Activated CD8-positive, alpha-beta memory T cell treated with anti-CD3 and anti-CD28 coated beads, Interleukin-2, amount 10 ng/mL, durations not matched to agents 7 days and 5 days (primary cell): ENCODE data around the gene SHE. TPM values are rescaled to one million over a fixed set of nuclear protein-coding genes. Genes with fewer than 3 reads are reported as not detected.
"Not testable (repeated sequence)": the region's sequence is repeated elsewhere in the genome, so short reads cannot be mapped to it uniquely, and the experiment has no call there.

Experiments used
- ATAC-seq: fragments of 150-1000 bp; cut with Tn5 transposase; one replicate; pipeline ENCODE4 v1.10.0; 2021; ENCODE audit warnings: moderate library complexity
- CTCF ChIA-PET: fragments of 350-600 bp; sonication (Branson Sonifier 250); formaldehyde crosslinking; loops from one replicate; lab custom pipeline; 2021; ENCODE audit warnings: antibody characterized with exemption; lab: Charles Lee
- DNase-seq: peaks from one replicate; pipeline ENCODE4 v3.0.0-alpha.2; 2020
- H3K27ac Mint-ChIP-seq: one replicate; pipeline ENCODE4 v1.8.0; 2021; ENCODE audit warnings: mild to moderate bottlenecking, mixed read lengths
- H3K27me3 Mint-ChIP-seq: one replicate; pipeline ENCODE4 v1.8.0; 2021; ENCODE audit warnings: mixed read lengths
- H3K36me3 Mint-ChIP-seq: one replicate; pipeline ENCODE4 v1.8.0; 2021; ENCODE audit warnings: mild to moderate bottlenecking, mixed read lengths
- H3K4me1 Mint-ChIP-seq: one replicate; pipeline ENCODE4 v1.8.0; 2021; ENCODE audit warnings: mixed read lengths
- H3K4me3 Mint-ChIP-seq: one replicate; pipeline ENCODE4 v1.8.0; 2021; ENCODE audit warnings: mild to moderate bottlenecking, moderate library complexity, mixed read lengths
- H3K9me3 Mint-ChIP-seq: one replicate; pipeline ENCODE4 v1.8.0; 2022; ENCODE audit warnings: low read depth, mixed read lengths
- total RNA-seq, 2 experiments: library from RNA; stranded (reverse); gene quantifications; one replicate each; pipeline ENCODE4 v1.2.3, GENCODE V29; 2021

SHE gene
- total RNA-seq, 2 experiments from 2014 or later = not detected

DNA sequence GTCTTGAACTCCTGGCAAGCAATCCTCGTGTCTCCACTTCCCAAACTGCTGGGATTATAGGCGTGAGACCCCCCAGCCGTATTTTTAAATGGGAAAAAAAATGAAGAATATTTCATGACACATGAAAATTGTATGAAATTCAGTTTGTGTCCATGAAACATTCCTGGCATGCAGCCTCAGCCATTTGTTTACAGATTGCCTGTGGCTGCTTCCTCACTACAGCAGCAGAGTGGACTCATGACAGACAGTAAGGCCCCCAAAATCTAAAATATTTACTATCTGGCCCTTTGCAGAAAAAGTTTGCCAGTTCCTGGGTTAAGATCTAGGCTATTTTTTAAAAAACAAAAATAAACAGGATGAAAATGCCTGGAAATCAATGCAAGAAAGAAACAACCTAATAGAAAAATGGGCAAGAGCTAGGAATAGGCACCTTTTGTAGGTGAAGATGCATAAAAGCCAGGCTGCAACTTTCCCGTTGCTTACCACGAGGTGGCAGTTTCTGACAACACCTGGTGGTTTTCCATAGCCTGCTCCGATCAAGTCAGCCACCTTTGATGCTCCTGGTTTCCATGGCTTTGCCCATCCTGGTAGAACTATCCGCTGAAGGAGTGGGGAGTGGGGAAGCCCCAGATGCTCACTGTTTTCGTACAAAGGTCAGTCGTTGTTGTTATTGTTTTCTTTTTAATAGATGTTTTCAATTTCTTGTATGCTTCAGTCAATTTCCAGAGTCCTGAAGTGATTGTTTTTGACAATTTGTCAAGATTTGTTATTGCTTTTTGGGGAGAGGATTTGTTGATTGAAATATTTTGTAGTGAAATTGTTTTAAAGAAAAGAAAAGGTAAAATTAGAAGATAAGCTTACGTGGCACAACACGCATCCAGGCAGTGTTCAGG lies 32.0 kb upstream of the SHE start:
- CTCF ChIA-PET = interaction anchor here (1.2 to 2.9 kb wide), 3 partner anchors 12 to 55 kb away, joined by 3 to 7 read pairs (median 4); no protein-coding TSS in a partner anchor
- ATAC-seq (no peak), DNase-seq (no peak)
- peaks cover 34% of the 10 kb centered on the region for H3K27me3 Mint-ChIP-seq
- H3K36me3 Mint-ChIP-seq = no peaks in the 10 kb centered on the region
- no peak overlapping the region for H3K27ac Mint-ChIP-seq
- no peaks in the 10 kb centered on the region for H3K4me1 Mint-ChIP-seq
- no peak overlapping the region for H3K4me3 Mint-ChIP-seq
- H3K9me3 Mint-ChIP-seq = no peaks in the 10 kb centered on the region

DNA sequence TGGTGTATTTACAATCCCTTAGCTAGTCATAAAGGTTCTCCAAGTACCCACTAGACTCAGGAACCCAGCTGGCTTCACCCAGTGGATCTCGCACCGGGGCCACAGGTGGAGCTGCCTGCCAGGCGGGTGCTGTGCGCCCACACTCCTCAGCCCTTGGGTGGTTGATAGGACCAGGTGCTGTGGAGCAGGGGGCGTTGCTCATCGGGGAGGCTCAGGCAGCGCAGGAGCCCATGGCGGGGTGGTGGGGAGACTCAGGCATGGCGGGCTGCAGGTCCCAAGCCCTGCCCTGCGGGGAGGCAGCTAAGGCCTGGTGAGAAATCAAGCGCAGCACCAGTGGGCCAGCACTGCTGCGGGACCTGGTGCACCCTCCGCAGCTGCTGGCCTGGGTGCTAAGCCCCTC lies 29.7 kb upstream of the SHE start:
- not testable (repeated sequence) for H3K36me3 Mint-ChIP-seq, H3K9me3 Mint-ChIP-seq, H3K4me1 Mint-ChIP-seq, H3K27ac Mint-ChIP-seq, H3K4me3 Mint-ChIP-seq, ATAC-seq, DNase-seq
- CTCF ChIA-PET = interaction anchor here (0.9 kb wide), 1 partner anchor 52 kb away, joined by 4 read pairs; no protein-coding TSS in a partner anchor
- peaks cover 24% of the 10 kb centered on the region for H3K27me3 Mint-ChIP-seq

DNA sequence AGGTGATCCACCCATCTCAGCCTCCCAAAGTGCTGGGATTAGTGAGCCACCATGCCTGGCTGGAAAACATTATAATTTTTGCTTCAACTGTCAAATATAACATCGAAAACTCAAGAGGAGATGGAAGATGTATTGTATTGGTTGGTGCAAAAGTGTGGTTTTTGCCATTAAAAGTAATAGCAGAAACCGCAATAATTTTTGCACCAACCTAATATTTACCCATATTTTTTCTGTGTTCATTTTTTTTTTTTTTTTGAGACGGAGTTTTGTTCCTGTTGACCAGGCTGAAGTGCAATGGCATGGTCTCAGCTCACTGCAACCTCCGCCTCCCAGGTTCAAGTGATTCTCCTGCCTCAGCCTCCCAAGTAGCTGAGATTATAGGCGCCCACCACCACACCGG lies 27.1 kb upstream of the SHE start:
- Mint-ChIP-seq H3K27me3 (peaks cover 7% of the 10 kb centered on the region), H3K9me3 (no peaks in the 10 kb centered on the region), H3K4me1 (no peaks in the 10 kb centered on the region), H3K27ac (no peak overlapping the region), H3K36me3 (no peaks in the 10 kb centered on the region), H3K4me3 (no peak overlapping the region)
- DNase-seq = no peak
- ATAC-seq = no peak
- CTCF ChIA-PET = interaction anchor here (2.2 kb wide), 1 partner anchor 49 kb away, joined by 6 read pairs; no protein-coding TSS in a partner anchor

DNA sequence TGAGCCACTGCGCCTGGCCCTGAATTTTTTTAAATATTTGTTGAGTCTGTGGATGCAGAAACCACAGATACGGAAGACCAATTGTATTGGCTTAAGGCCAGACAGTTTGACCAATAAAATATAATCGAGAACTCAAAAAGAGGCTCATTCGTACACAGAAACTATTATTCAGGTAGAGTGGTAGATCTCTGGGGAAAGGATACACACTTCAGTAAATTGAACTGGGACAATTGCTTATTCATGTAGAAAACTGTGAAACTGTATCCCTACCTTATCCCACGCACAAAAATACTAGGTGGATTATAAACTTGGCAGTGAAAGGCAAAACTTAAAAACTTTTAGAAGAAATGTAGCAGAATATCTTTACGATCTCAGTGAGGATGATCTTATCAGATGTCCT lies 25.0 kb upstream of the SHE start:
- Mint-ChIP-seq H3K4me1 (no peaks in the 10 kb centered on the region), H3K9me3 (no peaks in the 10 kb centered on the region), H3K27me3 (peaks cover 9% of the 10 kb centered on the region), H3K4me3 (no peak overlapping the region), H3K36me3 (no peaks in the 10 kb centered on the region), H3K27ac (no peak overlapping the region)
- ATAC-seq (no peak), DNase-seq (no peak)
- CTCF ChIA-PET = no interaction called here

DNA sequence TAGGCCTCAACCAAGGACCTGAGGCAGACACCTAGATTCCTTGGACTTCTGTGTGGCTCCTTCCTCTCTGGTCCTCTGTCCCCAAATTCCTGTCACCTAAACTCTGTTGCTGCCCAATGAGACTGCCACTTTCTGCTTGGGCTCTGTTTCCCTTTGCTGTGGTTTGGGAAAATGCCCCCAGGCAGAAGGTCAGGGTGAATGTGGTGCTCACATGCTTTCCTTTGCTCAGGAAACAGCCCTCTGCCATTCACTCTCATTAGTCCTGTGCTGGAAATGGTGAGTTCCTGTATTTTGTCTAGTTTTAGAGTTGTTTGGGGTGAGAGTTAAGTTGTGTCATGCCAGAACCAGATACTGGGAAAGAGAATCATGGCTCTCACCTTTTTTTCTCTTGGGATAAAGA lies 22.7 kb upstream of the SHE start:
- DNase-seq (no peak), ATAC-seq (no peak)
- Mint-ChIP-seq H3K36me3 (no peaks in the 10 kb centered on the region), H3K4me1 (no peaks in the 10 kb centered on the region), H3K9me3 (no peaks in the 10 kb centered on the region), H3K27ac (no peak overlapping the region), H3K4me3 (no peak overlapping the region), H3K27me3 (peaks cover 18% of the 10 kb centered on the region)
- CTCF ChIA-PET = no interaction called here

DNA sequence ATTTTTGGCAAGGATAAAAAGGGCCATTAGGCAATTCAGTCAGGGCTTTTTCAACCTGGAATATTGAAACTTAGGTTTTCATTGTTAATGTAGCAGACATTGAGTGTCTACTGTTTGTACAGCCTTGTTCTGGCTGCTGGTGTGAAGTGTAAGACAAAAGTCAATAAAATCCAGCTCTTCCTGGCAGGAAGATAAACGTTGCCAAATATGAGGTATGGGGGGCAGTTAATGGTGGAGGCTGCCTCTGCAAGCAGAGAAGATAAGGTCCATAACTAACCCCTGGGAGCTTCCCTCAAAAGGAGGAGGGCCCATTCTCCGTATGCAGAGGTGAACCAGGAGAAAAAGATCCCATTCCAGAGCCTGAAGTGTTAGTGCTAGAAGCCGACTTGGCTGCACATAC lies 19.5 kb upstream of the SHE start:
- CTCF ChIA-PET = interaction anchor here (1.2 kb wide), 1 partner anchor 13 kb away, joined by 4 read pairs; no protein-coding TSS in a partner anchor
- Mint-ChIP-seq H3K4me3 (no peak overlapping the region), H3K27ac (no peak overlapping the region), H3K27me3 (peaks cover 27% of the 10 kb centered on the region), H3K9me3 (no peaks in the 10 kb centered on the region), H3K4me1 (no peaks in the 10 kb centered on the region), H3K36me3 (no peaks in the 10 kb centered on the region)
- ATAC-seq (no peak), DNase-seq (no peak)

DNA sequence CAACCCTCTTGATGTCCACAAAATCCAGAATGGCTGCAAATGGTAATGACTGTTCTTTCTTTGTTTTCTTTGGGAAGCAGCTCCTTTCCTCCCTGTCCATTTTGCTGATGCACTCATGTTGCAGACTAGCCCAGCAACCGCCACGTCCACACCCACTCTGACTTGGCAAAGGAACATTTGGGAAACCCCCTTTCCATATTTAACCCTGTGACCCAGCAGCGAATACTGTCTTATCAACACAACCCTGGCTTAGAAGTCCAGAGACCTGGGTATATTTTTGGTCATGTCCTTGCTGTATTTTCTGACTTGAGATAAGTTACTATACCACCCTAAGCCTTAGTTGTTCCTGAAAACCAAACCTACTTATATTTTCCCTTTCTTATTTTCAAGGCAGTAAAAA lies 18.1 kb upstream of the SHE start:
- ATAC-seq = no peak
- Mint-ChIP-seq H3K4me1 (no peaks in the 10 kb centered on the region), H3K27me3 (peaks cover 36% of the 10 kb centered on the region), H3K36me3 (no peaks in the 10 kb centered on the region), H3K9me3 (no peaks in the 10 kb centered on the region), H3K4me3 (no peak overlapping the region), H3K27ac (no peak overlapping the region)
- no peak for DNase-seq
- CTCF ChIA-PET = interaction anchor here (1.1 kb wide), 1 partner anchor 565 kb away, joined by 3 read pairs; no protein-coding TSS in a partner anchor

DNA sequence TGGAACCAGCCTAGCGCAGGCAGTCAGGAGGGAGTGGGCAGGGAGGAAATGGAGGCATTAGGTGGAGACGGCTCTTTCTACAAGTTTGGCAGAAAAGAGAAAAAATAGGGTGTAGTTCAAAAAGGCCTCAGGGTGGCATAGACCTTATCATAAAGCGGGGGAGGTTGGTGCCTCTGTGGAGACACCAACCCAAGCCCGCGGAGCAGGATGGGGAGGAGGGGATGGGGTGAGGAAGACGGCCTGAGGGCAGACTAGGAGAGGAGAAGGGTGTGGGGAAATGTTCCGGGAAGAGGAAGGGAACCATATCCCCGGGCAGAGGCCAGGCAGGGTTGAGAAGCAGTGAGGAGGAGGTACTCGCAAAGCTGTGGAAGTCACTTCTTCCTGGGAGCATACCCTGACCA lies 17.4 kb upstream of the SHE start:
- H3K27ac Mint-ChIP-seq = no peak overlapping the region
- H3K4me3 Mint-ChIP-seq = no peak overlapping the region
- no peaks in the 10 kb centered on the region for H3K4me1 Mint-ChIP-seq
- CTCF ChIA-PET = interaction anchor here (1.1 kb wide), 1 partner anchor 27 kb away, joined by 3 read pairs; no protein-coding TSS in a partner anchor
- DNase-seq = no peak
- ATAC-seq = no peak
- H3K36me3 Mint-ChIP-seq = no peaks in the 10 kb centered on the region
- peaks cover 38% of the 10 kb centered on the region for H3K27me3 Mint-ChIP-seq
- no peaks in the 10 kb centered on the region for H3K9me3 Mint-ChIP-seq

DNA sequence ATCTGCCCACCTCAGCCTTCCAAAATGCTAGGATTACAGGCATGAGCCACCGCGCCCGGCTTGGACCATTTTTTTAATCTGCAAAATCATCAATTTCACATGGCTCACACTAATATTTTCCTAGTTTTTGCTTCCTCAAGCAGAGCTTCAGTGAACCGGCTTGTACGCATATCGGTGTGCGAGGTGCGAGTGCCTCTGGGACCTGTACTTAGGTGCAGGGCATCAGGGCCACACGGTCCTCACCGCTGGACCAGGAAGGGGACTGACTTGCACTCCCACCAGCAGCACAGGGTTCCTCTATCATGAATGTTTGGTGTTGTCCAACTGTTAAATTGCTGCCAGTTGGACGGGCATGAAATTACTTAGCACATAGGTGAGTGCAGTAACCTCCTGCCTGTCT lies 15.4 kb upstream of the SHE start:
- DNase-seq (no peak), ATAC-seq (no peak)
- CTCF ChIA-PET = interaction anchor here (1.0 to 1.8 kb wide), 2 partner anchors 29 to 38 kb away, joined by 4 read pairs; no protein-coding TSS in a partner anchor
- peaks cover 44% of the 10 kb centered on the region for H3K27me3 Mint-ChIP-seq
- H3K36me3 Mint-ChIP-seq = no peaks in the 10 kb centered on the region
- H3K4me3 Mint-ChIP-seq = no peak overlapping the region
- no peak overlapping the region for H3K27ac Mint-ChIP-seq
- no peaks in the 10 kb centered on the region for H3K9me3 Mint-ChIP-seq
- H3K4me1 Mint-ChIP-seq = no peaks in the 10 kb centered on the region

DNA sequence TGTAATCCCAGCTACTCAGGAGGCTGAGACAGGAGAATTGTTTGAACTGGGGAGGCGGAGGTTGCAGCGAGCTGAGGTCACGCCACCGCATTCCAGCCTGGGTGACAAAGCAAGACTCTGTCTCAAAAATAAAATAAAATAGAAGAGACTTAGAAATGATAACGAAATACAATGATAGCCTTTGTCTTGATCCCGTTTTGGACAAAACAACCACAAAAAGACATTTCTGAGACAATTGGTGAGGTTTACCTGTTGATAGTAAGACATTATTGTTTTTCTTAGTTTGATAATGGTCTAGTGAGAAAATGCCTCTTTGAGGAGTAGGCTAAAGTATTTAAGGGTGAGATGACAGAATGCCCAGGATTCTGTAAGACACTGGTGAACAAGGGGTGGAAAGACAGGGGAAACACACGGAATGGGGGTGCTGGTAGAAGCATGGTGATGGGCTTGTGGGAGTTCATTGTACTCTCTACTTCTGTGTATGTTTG lies 11.9 kb upstream of the SHE start:
- Mint-ChIP-seq H3K27me3 (peaks cover 47% of the 10 kb centered on the region), H3K9me3 (no peaks in the 10 kb centered on the region), H3K36me3 (no peaks in the 10 kb centered on the region), H3K4me1 (no peaks in the 10 kb centered on the region), H3K4me3 (no peak overlapping the region), H3K27ac (no peak overlapping the region)
- CTCF ChIA-PET = no interaction called here
- no peak for DNase-seq
- no peak for ATAC-seq

DNA sequence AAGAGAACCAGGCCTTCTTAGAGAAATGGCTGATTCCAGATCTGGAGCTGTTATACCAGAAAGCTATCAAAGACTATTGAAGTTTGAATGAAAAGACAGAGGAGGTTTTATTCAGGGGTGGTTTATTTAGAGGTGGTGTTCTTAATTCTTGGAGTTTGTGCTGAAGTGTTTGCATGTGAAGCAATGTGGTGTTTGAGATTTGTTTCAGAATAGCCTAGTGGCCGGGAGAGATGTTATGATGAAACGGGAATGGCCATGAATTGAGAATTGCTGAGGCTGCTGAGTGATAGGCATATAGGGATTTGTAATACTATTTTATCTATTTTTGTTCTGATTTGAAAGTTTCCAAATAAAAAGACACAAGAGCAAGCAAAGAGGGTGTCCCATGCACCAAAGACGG lies 10.5 kb upstream of the SHE start:
- CTCF ChIA-PET = no interaction called here
- Mint-ChIP-seq H3K9me3 (no peaks in the 10 kb centered on the region), H3K4me3 (no peak overlapping the region), H3K36me3 (no peaks in the 10 kb centered on the region), H3K4me1 (no peaks in the 10 kb centered on the region), H3K27ac (no peak overlapping the region), H3K27me3 (peaks cover 56% of the 10 kb centered on the region)
- ATAC-seq (no peak), DNase-seq (no peak)

DNA sequence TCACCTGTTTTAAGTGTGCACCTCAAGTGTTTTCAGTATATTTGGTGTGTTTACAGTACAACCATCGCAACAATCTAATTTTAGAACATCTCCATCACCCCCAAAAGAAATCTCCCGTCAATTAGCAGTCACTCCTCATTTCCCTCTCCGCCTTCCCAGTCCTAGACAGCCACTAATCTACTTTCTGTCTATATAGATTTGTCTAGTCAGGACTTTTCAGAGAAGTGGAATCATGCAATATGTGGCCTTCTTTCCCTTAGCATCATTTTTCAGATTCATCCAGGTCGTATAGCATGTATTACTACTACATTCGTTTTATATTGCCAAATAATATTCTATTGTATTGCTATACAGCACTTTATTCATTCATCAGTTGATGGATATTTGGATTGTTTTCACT lies 1.7 kb upstream of the SHE start:
- DNase-seq = no peak
- H3K27ac Mint-ChIP-seq = no peak overlapping the region
- no peaks in the 10 kb centered on the region for H3K36me3 Mint-ChIP-seq
- peaks cover 82% of the 10 kb centered on the region for H3K27me3 Mint-ChIP-seq
- peaks cover 4% of the 10 kb centered on the region for H3K4me1 Mint-ChIP-seq
- no peak for ATAC-seq
- no peak overlapping the region for H3K4me3 Mint-ChIP-seq
- H3K9me3 Mint-ChIP-seq = no peaks in the 10 kb centered on the region
- CTCF ChIA-PET = no interaction called here

DNA sequence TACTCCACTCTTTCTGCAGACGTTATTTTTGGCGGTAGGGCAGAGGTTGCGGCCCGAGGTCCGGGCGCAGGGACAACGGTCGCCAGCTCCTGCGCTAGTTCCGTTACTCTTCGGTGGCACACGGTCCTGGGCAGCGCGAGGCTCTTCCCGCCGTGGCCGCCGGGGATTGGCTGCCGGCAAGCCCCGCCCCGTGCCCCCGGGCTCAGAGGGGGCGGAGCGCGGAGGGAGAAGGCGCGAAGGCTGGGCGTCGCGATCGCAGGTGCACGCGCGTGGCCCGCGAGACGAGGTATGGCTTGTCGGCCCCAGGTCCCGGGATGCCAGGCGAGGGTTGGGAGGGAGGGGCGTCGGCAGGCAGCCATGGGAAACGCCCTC lies 518 bp upstream of the SHE start:
- CTCF ChIA-PET = no interaction called here
- peaks cover 77% of the 10 kb centered on the region for H3K27me3 Mint-ChIP-seq
- no peak for DNase-seq
- no peak for ATAC-seq
- peaks cover 4% of the 10 kb centered on the region for H3K4me1 Mint-ChIP-seq
- no peak overlapping the region for H3K27ac Mint-ChIP-seq
- no peak overlapping the region for H3K4me3 Mint-ChIP-seq
- H3K36me3 Mint-ChIP-seq = peaks cover 2% of the 10 kb centered on the region
- H3K9me3 Mint-ChIP-seq = no peaks in the 10 kb centered on the region
